ENCODE results near the gene FAM184B.

GRCh38 chr4:17769406-17770174 lies 11.8 kb downstream of the FAM184B start:
- no peak for TF ChIP-seq CTCF (IDR thresholded peaks at IDR 0.05 in 2 of 3, conservative IDR thresholded peaks at IDR 0.05 in 1 of 3; ENCODE audit: borderline replicate concordance in 1 of 3, insufficient read depth in 1 of 3, low read depth in 2 of 3, low read length in 2 of 3)
- no peak for TF ChIP-seq POLR2A (IDR thresholded peaks at IDR 0.05; ENCODE audit: borderline replicate concordance, extremely low read depth, insufficient read depth, insufficient read length)
- no peak for TF ChIP-seq EZH2 (IDR thresholded peaks at IDR 0.05)
- TF ChIP-seq ZFX (IDR thresholded peaks at IDR 0.05) = no peak

All from HCT116 (cell line).